CD4-positive, alpha-beta T cell (primary cell): ENCODE results near the gene CHCHD1. TPM values are rescaled to one million over a fixed set of nuclear protein-coding genes. Genes with fewer than 3 reads are reported as not detected.
"Not testable (repeated sequence)": the region's sequence is repeated elsewhere in the genome, so short reads cannot be mapped to it uniquely, and the experiment has no call there.

Experiments used
- ATAC-seq: fragments of 200-7000 bp; cut with Tn5 transposase; one replicate; pipeline ENCODE4 v1.10.0; 2022; ENCODE audit warnings: mild to moderate bottlenecking; ENCODE audit not compliant: poor library complexity
- CTCF ChIA-PET: fragments of 350-600 bp; sonication (Branson Sonifier 250); formaldehyde crosslinking; loops from one replicate; lab custom pipeline; 2021; ENCODE audit warnings: antibody characterized with exemption, inconsistent platforms; lab: Charles Lee
- POLR2A ChIA-PET: fragments of 350-600 bp; sonication (Branson Sonifier 250); formaldehyde crosslinking; loops from one replicate; lab custom pipeline; 2021; ENCODE audit warnings: antibody characterized with exemption, inconsistent platforms; lab: Charles Lee
- DNase-seq, 14 experiments: peaks; one replicate each; pipeline ENCODE4 v3.0.0-alpha.2; 2013 to 2020; ENCODE audit warnings: mixed read lengths in 2 of 14
- H3K27ac ChIP-seq, 2 donors: one replicate each; pipeline versions ENCODE4 v1.5.1 to v1.7.0; 2013; ENCODE audit warnings: low read length in 2 of 2, low read depth in 1 of 2, mild to moderate bottlenecking in 1 of 2
- H3K27me3 ChIP-seq, 2 experiments: 1 replicate in 1 of 2; 2 replicates in 1 of 2; pipeline versions ENCODE4 v1.6.1 to v1.7.0; 2013; ENCODE audit warnings: low read length in 2 of 2, control low read depth in 1 of 2, mild to moderate bottlenecking in 1 of 2, moderate library complexity in 1 of 2; ENCODE audit not compliant: insufficient read depth in 2 of 2, control insufficient read depth in 1 of 2
- H3K36me3 ChIP-seq: one replicate; pipeline ENCODE4 v1.6.1; 2013; ENCODE audit warnings: low read length, control low read depth; ENCODE audit not compliant: insufficient read depth
- H3K4me1 ChIP-seq: one replicate; pipeline ENCODE4 v1.6.1; 2013; ENCODE audit warnings: low read length, control low read depth; ENCODE audit not compliant: insufficient read depth
- H3K4me3 ChIP-seq: one replicate; pipeline ENCODE4 v1.5.1; 2013; ENCODE audit warnings: mild to moderate bottlenecking, low read length, moderate library complexity
- H3K9me3 ChIP-seq, 2 experiments: 1 replicate in 1 of 2; 2 replicates in 1 of 2; pipeline versions ENCODE4 v1.6.1 to v1.7.0; 2013; ENCODE audit warnings: low read length in 2 of 2, mild to moderate bottlenecking in 2 of 2, control low read depth in 1 of 2, moderate library complexity in 1 of 2; ENCODE audit not compliant: control insufficient read depth in 1 of 2, insufficient read depth in 1 of 2
- H3K27ac Mint-ChIP-seq: one replicate; pipeline ENCODE4 v1.8.0; 2020; ENCODE audit warnings: mixed read lengths
- H3K27me3 Mint-ChIP-seq: one replicate; pipeline ENCODE4 v1.8.0; 2021; ENCODE audit warnings: mixed read lengths
- H3K36me3 Mint-ChIP-seq: one replicate; pipeline ENCODE4 v1.8.0; 2021; ENCODE audit warnings: low read depth, mixed read lengths
- H3K4me1 Mint-ChIP-seq: one replicate; pipeline ENCODE4 v1.8.0; 2021; ENCODE audit warnings: low read depth, mixed read lengths
- H3K4me3 Mint-ChIP-seq: one replicate; pipeline ENCODE4 v1.8.0; 2020; ENCODE audit warnings: mild to moderate bottlenecking, mixed read lengths
- H3K9me3 Mint-ChIP-seq: one replicate; pipeline ENCODE4 v1.8.0; 2020; ENCODE audit warnings: mixed read lengths
- CTCF ChIP-seq: fragments of 200-600 bp; IDR thresholded peaks from one replicate; pipeline ENCODE4 v1.8.0; 2022; ENCODE audit warnings: antibody characterized with exemption, mild to moderate bottlenecking
- intact Hi-C, 2 experiments: fragments of 100-400 bp; cut with DNase I in 1 of 2; cut with micrococcal nuclease in 1 of 2; formaldehyde crosslinking; loops; one replicate each; pipeline versions ENCODE4 v1.15.1 to v1.9.0; 2023 to 2025; cut with DNase I, micrococcal nuclease
- total RNA-seq, 174 experiments: library from RNA in 2 of 174; stranded (reverse) in 2 of 174; gene quantifications; one replicate each; pipeline ENCODE4 v1.2.3 and lab custom pipeline; 2021 to 2026

Gene CHCHD1
- total RNA-seq, 2 experiments from 2014 or later, result 6.3 to 6.8 TPM

GRCh38 chr10:73785721-73786511 lies 4.1 kb downstream of the CHCHD1 start:
- Histone ChIP-seq H3K36me3 (peaks cover 24% of the 10 kb centered on the region), H3K27ac (peak overlapping the region; percentile 80), H3K4me3 (peak overlapping the region; percentile 94), H3K4me1 (peaks cover 33% of the 10 kb centered on the region), H3K9me3 (no peaks in the 10 kb centered on the region), H3K27me3 (no peaks in the 10 kb centered on the region)
- TF ChIP-seq CTCF, result no peak
- intact Hi-C loops, result loop anchor here (1.0 to 10.0 kb wide), 7 partner anchors 14 to 369 kb away; partner anchors contain the start of genes ADK (in 1 of the 2), AP3M1 (in 1 of the 2), PPP3CB (in 1 of the 2) and SEC24C (in 1 of the 2)
- ChIA-PET CTCF (interaction anchor here (1.1 to 2.8 kb wide), 3 partner anchors 13 to 24 kb away, joined by 3 to 12 read pairs (median 11); a partner anchor contains a TSS), POLR2A (interaction anchor here (0.6 to 10.2 kb wide), 7 partner anchors 9 to 596 kb away, joined by 3 to 244 read pairs (median 7); partner anchors contain the start of genes AP3M1, NDST2 and SEC24C)
- Mint-ChIP-seq H3K27ac (peak overlapping the region; percentile 96), H3K4me1 (peaks cover 54% of the 10 kb centered on the region), H3K4me3 (peak overlapping the region; percentile 98), H3K36me3 (peaks cover 41% of the 10 kb centered on the region), H3K9me3 (no peaks in the 10 kb centered on the region), H3K27me3 (no peaks in the 10 kb centered on the region)
- DNase-seq (peak in 13 of 14 experiments; percentile 17 to 76 (median 42)), ATAC-seq (peak; percentile 4)

DNA sequence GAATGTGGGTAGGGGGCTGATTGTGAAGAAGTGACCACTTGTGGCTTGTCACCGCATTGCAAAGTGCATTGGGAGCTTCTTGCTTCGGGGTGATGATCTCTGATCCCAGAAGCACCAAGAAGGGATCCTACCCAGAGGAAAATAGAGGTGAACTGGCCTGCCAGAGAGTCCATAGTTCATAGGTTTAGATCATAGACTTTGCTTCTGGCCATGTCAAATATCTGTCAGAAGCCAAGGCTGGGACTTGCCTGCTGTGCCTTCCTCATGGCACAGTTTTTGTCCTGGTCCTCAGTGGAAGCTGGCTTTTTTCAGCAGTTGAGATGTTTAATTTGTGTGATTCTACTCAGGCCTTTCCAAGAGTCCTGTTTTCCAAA lies 4.7 kb downstream of the CHCHD1 start:
- no peak for ATAC-seq
- Mint-ChIP-seq H3K9me3 (no peaks in the 10 kb centered on the region), H3K4me3 (peak overlapping the region; percentile 94), H3K27me3 (no peaks in the 10 kb centered on the region), H3K36me3 (peaks cover 47% of the 10 kb centered on the region), H3K4me1 (peaks cover 49% of the 10 kb centered on the region), H3K27ac (peak overlapping the region; percentile 96)
- ChIA-PET POLR2A (interaction anchor here (1.6 to 10.2 kb wide), 5 partner anchors 8 to 56 kb away, joined by 7 to 244 read pairs (median 7); partner anchors contain the start of genes NDST2 and SEC24C), CTCF (interaction anchor here (1.1 to 2.8 kb wide), 3 partner anchors 14 to 23 kb away, joined by 3 to 12 read pairs (median 11); a partner anchor contains a TSS)
- Histone ChIP-seq H3K4me1 (peaks cover 29% of the 10 kb centered on the region), H3K36me3 (peaks cover 30% of the 10 kb centered on the region), H3K4me3 (peak overlapping the region; percentile 94), H3K9me3 (no peaks in the 10 kb centered on the region), H3K27me3 (no peaks in the 10 kb centered on the region), H3K27ac (peak overlapping the region; percentile 80)
- no peak for TF ChIP-seq CTCF
- intact Hi-C loops, result loop anchor here in 1 of 2 experiments (10.0 kb wide), 2 partner anchors 292 to 368 kb away; partner anchors contain the start of genes ADK, AP3M1 and PPP3CB
- DNase-seq, result no peak

DNA sequence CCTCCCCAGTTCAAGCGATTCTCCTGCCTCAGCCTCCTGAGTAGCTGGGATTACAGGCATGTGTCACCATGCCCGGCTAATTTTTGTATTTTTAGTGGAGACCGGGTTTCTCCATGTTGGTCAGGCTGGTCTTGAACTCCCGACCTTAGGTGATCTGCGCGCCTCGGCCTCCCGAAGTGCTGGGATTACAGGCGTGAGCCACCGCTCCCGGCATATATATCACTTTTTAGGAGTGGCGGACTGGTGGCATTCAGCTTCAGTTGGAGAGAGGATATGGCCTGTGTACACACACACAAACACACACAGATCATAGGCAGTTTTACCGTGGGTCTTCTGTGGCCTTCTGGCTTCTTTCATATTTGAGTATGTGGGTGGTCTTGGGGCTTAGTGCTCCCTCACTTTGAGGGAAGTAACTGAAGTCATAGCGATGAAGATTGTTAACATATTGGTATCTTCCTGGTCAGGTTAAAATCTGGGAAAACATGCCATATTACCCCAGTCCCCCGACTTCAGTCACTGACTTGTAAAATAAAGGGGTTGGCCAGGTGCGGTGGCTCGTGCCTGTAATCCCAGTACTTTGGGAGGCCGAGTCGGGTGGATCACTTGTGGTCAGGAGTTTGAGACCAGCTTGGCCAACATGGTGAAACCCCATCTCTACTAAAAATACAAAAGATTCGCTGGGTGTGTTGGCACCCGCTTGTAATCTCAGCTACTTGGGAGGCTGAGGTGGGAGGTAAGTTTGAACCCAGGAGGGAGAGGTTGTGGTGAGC lies 5.4 kb downstream of the CHCHD1 start:
- intact Hi-C loops, result loop anchor here in 1 of 2 experiments (1.0 to 10.0 kb wide), 3 partner anchors 22 to 368 kb away; partner anchors contain the start of genes ADK, AP3M1 and PPP3CB
- H3K27ac Mint-ChIP-seq, result not testable (repeated sequence)
- POLR2A ChIA-PET, result interaction anchor here (6.4 to 10.2 kb wide), 2 partner anchors 17 to 22 kb away, joined by 88 to 244 read pairs; partner anchors contain the start of gene NDST2

More for the DNA sequence above, 5.4 kb downstream of the CHCHD1 start:
- CTCF ChIA-PET, result interaction anchor here (0.7 to 2.8 kb wide), 3 partner anchors 14 to 1133 kb away, joined by 4 to 12 read pairs (median 11); a partner anchor contains a TSS
- Mint-ChIP-seq H3K4me1 (peaks cover 43% of the 10 kb centered on the region), H3K36me3 (peaks cover 44% of the 10 kb centered on the region), H3K4me3 (peak overlapping the region; percentile 62)
- not testable (repeated sequence) for DNase-seq, H3K4me3 ChIP-seq, H3K27me3 Mint-ChIP-seq, H3K27me3 ChIP-seq, ATAC-seq, H3K27ac ChIP-seq, H3K9me3 ChIP-seq, H3K9me3 Mint-ChIP-seq
- H3K36me3 ChIP-seq, result peaks cover 37% of the 10 kb centered on the region
- H3K4me1 ChIP-seq, result peaks cover 29% of the 10 kb centered on the region
